ENCODE results near the gene RNF180. TPM values are rescaled to one million over a fixed set of nuclear protein-coding genes. Genes with fewer than 3 reads are reported as not detected.

Gene RNF180
- total and polyA plus RNA-seq, 2 donors (not counting 1 experiment from before 2014, with no cell fraction given): not detected

DNA sequence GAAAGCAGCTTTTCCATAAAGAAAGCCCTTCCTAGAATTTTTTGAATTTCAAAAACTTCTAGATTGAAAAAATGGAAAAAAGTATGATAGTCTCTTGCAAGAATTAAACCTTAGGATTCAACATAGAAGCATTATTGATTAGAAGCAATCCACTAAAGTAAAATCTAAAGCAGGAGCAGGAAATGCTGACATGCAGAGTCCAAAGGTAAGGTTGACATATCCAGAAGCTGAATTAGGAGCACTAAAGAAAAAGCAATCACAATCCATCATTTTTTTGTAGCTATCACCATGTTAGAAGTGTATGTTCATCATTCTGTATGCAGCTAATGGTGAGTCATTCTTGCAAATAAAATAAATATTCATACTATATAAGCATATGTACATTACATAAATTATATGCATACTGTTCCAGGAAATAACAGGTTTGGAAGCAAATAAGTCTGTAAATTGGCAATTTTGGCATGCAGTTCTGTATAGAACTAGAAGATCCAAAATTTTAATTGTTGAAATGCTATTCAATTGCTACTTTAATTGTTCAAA is 39.4 kb upstream of the RNF180 start:
- no peaks in the 10 kb centered on the region for H3K4me1 ChIP-seq (ENCODE audit: control insufficient read depth in 2 of 2, insufficient read depth in 2 of 2, low read length in 2 of 2)
- H3K79me2 ChIP-seq (ENCODE audit: control insufficient read depth, insufficient read depth, low read length): no peaks in the 10 kb centered on the region
- ChIA-PET POLR2A (no interaction called here), CTCF (no interaction called here)
- intact Hi-C loops (cut with micrococcal nuclease): no loop called here
- no peaks in the 10 kb centered on the region for H3K36me3 ChIP-seq (replicated peaks in 1 of 2; ENCODE audit: control extremely low read depth in 1 of 2, control insufficient read depth in 1 of 2, extremely low read depth in 1 of 2, insufficient read depth in 2 of 2, low read length in 1 of 2)
- ATAC-seq (ENCODE audit: low read depth) (no peak), DNase-seq (no peak)
- no peak overlapping the region for H3K9ac ChIP-seq (ENCODE audit: low read length)
- no peak overlapping the region for H3K4me3 ChIP-seq (ENCODE audit: control extremely low read depth in 1 of 5, extremely low read depth in 1 of 5, insufficient read depth in 1 of 5, low read depth in 2 of 5, low read length in 4 of 5)
- H3K27me3 ChIP-seq (replicated peaks in 1 of 4; ENCODE audit: control extremely low read depth in 1 of 4, control insufficient read depth in 3 of 4, insufficient read depth in 4 of 4, low read length in 3 of 4): no peaks in the 10 kb centered on the region
- TF ChIP-seq EZH2 (IDR thresholded peaks at IDR 0.05; ENCODE audit: borderline replicate concordance, insufficient read depth, low read depth, low read length, poor library complexity, severe bottlenecking): no peak
- TF ChIP-seq, protein P1, sequence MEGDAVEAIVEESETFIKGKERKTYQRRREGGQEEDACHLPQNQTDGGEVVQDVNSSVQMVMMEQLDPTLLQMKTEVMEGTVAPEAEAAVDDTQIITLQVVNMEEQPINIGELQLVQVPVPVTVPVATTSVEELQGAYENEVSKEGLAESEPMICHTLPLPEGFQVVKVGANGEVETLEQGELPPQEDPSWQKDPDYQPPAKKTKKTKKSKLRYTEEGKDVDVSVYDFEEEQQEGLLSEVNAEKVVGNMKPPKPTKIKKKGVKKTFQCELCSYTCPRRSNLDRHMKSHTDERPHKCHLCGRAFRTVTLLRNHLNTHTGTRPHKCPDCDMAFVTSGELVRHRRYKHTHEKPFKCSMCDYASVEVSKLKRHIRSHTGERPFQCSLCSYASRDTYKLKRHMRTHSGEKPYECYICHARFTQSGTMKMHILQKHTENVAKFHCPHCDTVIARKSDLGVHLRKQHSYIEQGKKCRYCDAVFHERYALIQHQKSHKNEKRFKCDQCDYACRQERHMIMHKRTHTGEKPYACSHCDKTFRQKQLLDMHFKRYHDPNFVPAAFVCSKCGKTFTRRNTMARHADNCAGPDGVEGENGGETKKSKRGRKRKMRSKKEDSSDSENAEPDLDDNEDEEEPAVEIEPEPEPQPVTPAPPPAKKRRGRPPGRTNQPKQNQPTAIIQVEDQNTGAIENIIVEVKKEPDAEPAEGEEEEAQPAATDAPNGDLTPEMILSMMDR (IDR thresholded peaks at IDR 0.05): no peak
- no peaks in the 10 kb centered on the region for H3K27me3 Mint-ChIP-seq
- H2AFZ ChIP-seq (ENCODE audit: insufficient read depth, low read depth, low read length, poor library complexity, severe bottlenecking): no peak overlapping the region
- H3K4me2 ChIP-seq (replicated peaks; ENCODE audit: low read depth, low read length, poor library complexity, severe bottlenecking): no peak overlapping the region
- no peaks in the 10 kb centered on the region for H3K9me3 ChIP-seq (ENCODE audit: control extremely low read depth in 1 of 3, control insufficient read depth in 2 of 3, insufficient read depth in 1 of 3, low read length in 2 of 3)
- no peaks in the 10 kb centered on the region for H3K4me1 Mint-ChIP-seq
- no peaks in the 10 kb centered on the region for H3K9me3 Mint-ChIP-seq (ENCODE audit: insufficient read depth)
- H3K27ac ChIP-seq (ENCODE audit: low read length in 2 of 2): no peak overlapping the region
- H4K20me1 ChIP-seq (ENCODE audit: control insufficient read depth, insufficient read depth, low read length, poor library complexity, severe bottlenecking): no peaks in the 10 kb centered on the region
- no peak overlapping the region for H3K27ac Mint-ChIP-seq
- no peak overlapping the region for H3K4me3 Mint-ChIP-seq

DNA sequence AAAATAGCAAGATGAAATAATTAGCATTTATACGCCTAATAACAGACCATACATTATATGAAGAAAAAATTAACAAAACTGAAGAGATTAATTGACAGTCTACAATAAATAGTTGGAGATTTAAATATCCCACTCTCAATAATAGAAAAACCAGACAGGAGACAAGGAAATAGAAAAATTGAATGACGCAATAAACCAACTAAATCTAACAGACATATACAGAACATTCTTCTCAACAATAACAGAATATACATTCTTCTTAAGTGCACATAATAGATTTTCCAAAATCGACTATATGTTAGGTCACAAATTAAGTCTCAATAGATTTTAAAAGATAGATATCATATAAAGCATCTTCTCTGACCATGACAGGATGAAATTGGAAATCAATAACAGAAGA is 25.6 kb upstream of the RNF180 start:
- ATAC-seq (ENCODE audit: low read depth): no peak
- CTCF ChIA-PET: no interaction called here
- Histone ChIP-seq H3K4me1 (ENCODE audit: control insufficient read depth in 2 of 2, insufficient read depth in 2 of 2, low read length in 2 of 2) (no peaks in the 10 kb centered on the region), H3K36me3 (replicated peaks in 1 of 2; ENCODE audit: control extremely low read depth in 1 of 2, control insufficient read depth in 1 of 2, extremely low read depth in 1 of 2, insufficient read depth in 2 of 2, low read length in 1 of 2) (no peaks in the 10 kb centered on the region), H3K27me3 (replicated peaks in 1 of 4; ENCODE audit: control extremely low read depth in 1 of 4, control insufficient read depth in 3 of 4, insufficient read depth in 4 of 4, low read length in 3 of 4) (peaks cover 0 to 2% (median 0%) of the 10 kb centered on the region in 4 experiments), H3K9ac (ENCODE audit: low read length) (no peak overlapping the region), H3K4me3 (ENCODE audit: control extremely low read depth in 1 of 5, extremely low read depth in 1 of 5, insufficient read depth in 1 of 5, low read depth in 2 of 5, low read length in 4 of 5) (no peak overlapping the region), H3K4me2 (replicated peaks; ENCODE audit: low read depth, low read length, poor library complexity, severe bottlenecking) (no peak overlapping the region), H2AFZ (ENCODE audit: insufficient read depth, low read depth, low read length, poor library complexity, severe bottlenecking) (no peak overlapping the region), H3K9me3 (ENCODE audit: control extremely low read depth in 1 of 3, control insufficient read depth in 2 of 3, insufficient read depth in 1 of 3, low read length in 2 of 3) (no peaks in the 10 kb centered on the region), H3K79me2 (ENCODE audit: control insufficient read depth, insufficient read depth, low read length) (no peaks in the 10 kb centered on the region), H3K27ac (ENCODE audit: low read length in 2 of 2) (no peak overlapping the region), H4K20me1 (ENCODE audit: control insufficient read depth, insufficient read depth, low read length, poor library complexity, severe bottlenecking) (no peaks in the 10 kb centered on the region)
- H3K27me3 Mint-ChIP-seq: no peaks in the 10 kb centered on the region
- WGBS (ENCODE audit: insufficient coverage): no CpG with 5 or more reads among the region's 3 CpGs
- no peak overlapping the region for H3K4me3 Mint-ChIP-seq
- TF ChIP-seq, protein P1 (IDR thresholded peaks at IDR 0.05): no peak
- TF ChIP-seq EZH2 (IDR thresholded peaks at IDR 0.05; ENCODE audit: borderline replicate concordance, insufficient read depth, low read depth, low read length, poor library complexity, severe bottlenecking): no peak
- H3K27ac Mint-ChIP-seq: no peak overlapping the region
- H3K4me1 Mint-ChIP-seq: no peaks in the 10 kb centered on the region
- peaks cover 5% of the 10 kb centered on the region for H3K9me3 Mint-ChIP-seq (ENCODE audit: insufficient read depth)
- intact Hi-C loops (cut with micrococcal nuclease): no loop called here
- no peak for DNase-seq
- POLR2A ChIA-PET: no interaction called here
